Bronchial epithelial cell (primary cell): ENCODE measurements around the gene BRAT1. TPM values are rescaled to one million over a fixed set of nuclear protein-coding genes. Genes with fewer than 3 reads are reported as not detected.

ENCODE experiments used
- DNase-seq: peaks from one replicate; pipeline ENCODE4 v3.0.0-alpha.2; 2010; ENCODE audit warnings: low read depth
- FAIRE-seq: peaks from 2 replicates; lab custom pipeline; 2011; peaks lifted over from hg19 to GRCh38; lab: Jason Lieb, UNC
- H3K27me3 ChIP-seq: 2 replicates; pipeline ENCODE4 v1.5.1; 2011; ENCODE audit warnings: low read length; ENCODE audit not compliant: control insufficient read depth, insufficient read depth
- H3K36me3 ChIP-seq: 2 replicates; pipeline ENCODE4 v1.5.1; 2011; ENCODE audit warnings: low read length; ENCODE audit not compliant: control insufficient read depth, insufficient read depth
- H3K4me3 ChIP-seq: 2 replicates; pipeline ENCODE4 v1.5.1; 2011; ENCODE audit warnings: mild to moderate bottlenecking, low read depth, low read length, control low read depth
- total RNA-seq: library from RNA; depleted of rRNA; stranded (reverse); fragments of >200 nt; gene quantifications from 2 replicates; pipeline ENCODE4 v1.2.1, GENCODE V29; 2014
- TF ChIP-seq, protein P1 (sequence below): IDR thresholded peaks from 2 replicates; pipeline ENCODE4 v1.5.1; 2011; ENCODE audit warnings: mild to moderate bottlenecking, moderate library complexity, low read length, control low read depth, inconsistent platforms; ENCODE audit not compliant: insufficient read depth, severe bottlenecking

Gene BRAT1
- total RNA-seq, 1 donor from 2014 or later = 12.1 TPM

DNA sequence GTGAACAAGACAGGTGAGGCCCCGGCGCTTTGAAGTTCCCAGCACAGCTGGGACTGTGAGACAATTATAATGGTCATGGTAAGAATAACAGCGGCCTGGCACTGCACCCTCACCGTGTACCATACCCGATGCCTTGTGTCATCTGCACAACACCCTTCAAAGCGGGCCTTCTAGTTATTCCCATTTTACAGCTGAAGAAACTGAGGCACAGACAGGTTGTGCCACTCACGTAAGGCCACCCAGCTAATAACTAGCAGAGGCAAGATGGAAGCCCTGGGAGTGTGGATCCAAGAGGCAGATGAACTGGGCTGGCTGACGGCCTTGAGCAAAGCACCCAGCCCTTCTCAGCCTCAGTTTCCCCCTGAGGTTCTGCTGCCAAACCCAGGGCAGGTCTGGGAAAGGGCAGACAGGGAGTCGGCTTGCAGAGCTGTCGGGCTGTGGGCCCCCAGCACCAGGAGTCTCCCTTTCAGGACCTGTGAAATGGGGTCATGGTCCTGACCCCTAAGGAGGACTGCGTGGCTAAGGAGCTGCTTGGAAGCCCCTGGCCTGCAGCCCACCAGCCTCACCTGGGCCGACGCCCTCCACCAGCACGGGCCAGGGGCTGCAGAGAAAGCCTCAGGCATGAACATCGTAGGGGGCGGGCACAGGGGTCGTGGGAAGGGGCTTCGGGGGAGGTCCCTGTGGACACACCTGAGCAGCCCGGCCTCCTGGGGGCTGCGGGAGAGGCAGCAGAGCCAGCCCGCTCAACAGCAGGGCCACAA is 51.0 kb downstream of the BRAT1 start:
- no peaks in the 10 kb centered on the region for H3K36me3 ChIP-seq
- FAIRE-seq (no peak), DNase-seq (no peak)
- no peaks in the 10 kb centered on the region for H3K27me3 ChIP-seq
- no peak overlapping the region for H3K4me3 ChIP-seq
- TF ChIP-seq, protein P1, sequence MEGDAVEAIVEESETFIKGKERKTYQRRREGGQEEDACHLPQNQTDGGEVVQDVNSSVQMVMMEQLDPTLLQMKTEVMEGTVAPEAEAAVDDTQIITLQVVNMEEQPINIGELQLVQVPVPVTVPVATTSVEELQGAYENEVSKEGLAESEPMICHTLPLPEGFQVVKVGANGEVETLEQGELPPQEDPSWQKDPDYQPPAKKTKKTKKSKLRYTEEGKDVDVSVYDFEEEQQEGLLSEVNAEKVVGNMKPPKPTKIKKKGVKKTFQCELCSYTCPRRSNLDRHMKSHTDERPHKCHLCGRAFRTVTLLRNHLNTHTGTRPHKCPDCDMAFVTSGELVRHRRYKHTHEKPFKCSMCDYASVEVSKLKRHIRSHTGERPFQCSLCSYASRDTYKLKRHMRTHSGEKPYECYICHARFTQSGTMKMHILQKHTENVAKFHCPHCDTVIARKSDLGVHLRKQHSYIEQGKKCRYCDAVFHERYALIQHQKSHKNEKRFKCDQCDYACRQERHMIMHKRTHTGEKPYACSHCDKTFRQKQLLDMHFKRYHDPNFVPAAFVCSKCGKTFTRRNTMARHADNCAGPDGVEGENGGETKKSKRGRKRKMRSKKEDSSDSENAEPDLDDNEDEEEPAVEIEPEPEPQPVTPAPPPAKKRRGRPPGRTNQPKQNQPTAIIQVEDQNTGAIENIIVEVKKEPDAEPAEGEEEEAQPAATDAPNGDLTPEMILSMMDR = no peak

DNA sequence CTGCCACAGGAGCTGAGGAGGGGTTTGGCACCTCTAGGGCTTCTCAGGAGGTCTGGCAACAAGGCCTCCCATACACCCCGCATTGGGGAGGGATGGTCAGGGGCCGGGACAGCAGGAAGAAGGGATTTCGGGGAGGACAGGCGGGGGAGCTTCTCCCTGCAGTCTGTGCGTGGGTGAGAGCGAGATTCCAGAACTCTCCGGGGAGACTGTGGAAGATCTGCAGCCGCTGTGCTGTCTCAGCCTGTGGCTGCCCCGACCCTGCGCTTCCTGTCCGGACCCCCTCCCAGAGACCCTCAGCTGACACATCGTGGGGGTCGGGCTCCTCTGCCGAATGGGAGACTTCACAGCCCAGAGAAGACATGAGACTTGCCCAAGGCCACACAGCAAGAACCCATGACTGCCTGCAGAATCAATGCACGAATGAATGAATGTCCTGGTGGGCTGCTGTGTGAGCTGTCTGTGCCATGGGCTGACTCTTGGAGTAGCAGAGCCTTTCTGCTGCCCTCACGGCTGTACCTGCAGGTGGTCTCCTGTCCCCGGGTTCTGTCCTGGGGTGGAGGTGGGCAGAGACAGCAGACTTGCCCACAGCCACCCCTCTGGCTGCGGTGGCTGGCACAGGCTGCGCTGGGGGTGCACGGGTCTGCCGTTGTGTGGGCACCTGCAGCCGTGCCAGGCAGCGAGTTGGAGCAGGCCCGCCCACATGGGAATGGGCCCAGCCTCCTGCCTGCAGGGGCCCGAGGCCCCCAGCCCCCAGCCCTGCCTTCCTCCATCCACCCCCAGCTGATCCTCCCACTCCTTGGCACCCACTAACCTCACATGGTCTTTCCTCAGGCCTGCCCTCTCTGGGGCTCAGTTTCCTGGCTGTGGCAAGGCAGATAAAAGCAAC is 52.0 kb downstream of the BRAT1 start:
- no peaks in the 10 kb centered on the region for H3K36me3 ChIP-seq
- no peak overlapping the region for H3K4me3 ChIP-seq
- no peak for DNase-seq
- FAIRE-seq = no peak
- TF ChIP-seq, protein P1 = no peak
- peaks cover 6% of the 10 kb centered on the region for H3K27me3 ChIP-seq

DNA sequence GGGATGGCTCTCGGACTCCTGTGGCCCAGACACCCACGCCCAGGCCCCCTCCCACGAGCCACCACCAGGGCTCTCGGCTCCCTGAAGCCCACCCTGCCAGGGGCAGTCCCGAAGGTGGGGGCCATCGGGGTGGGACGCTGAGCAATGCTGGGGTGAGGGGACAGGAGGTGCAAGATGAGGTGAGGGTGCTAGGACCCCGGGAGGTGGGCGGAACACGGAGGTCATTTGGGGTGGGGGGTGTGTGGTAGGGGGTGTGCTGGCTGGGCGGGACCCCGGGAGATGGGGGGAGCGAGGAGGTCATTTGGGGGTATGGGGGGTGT is 52.7 kb downstream of the BRAT1 start:
- TF ChIP-seq, protein P1 = no peak
- DNase-seq (no peak), FAIRE-seq (no peak)
- Histone ChIP-seq H3K4me3 (no peak overlapping the region), H3K36me3 (no peaks in the 10 kb centered on the region), H3K27me3 (peaks cover 13% of the 10 kb centered on the region)

DNA sequence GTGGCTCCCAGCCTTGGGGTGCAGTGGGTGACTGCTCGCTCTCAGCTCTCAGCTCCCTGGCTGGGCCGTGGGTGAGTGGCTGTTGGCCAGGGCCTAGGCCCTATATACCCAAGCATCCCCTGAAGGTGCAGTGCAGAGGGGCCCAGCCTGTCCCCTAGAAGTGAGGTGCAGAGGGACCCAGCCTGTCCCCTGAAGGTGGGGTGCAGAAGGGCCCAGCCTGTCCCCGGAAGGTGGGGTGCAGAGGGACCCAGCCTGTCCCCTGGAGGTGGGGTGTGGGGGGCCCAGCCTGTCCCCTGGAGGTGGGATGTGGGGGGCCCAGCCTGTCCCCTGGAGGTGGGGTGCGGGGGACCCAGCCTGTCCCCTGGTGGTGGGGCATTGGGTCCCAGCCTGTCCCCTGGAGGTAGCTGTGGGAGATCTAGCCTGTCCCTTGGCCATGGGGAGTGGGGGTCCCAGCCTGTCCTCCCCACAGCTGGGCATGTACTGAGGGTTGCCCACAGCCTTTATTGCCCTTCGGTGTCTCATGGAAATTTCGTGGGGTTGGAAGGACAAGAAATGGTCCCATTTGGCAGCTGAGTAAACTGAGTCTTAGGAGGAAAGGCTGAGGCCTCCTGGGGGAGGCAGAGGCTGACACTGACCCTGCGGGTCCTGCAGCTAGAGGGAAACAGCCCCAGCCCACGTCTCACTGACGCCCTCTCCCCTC is 53.2 kb downstream of the BRAT1 start:
- peaks cover 17% of the 10 kb centered on the region for H3K27me3 ChIP-seq
- no peak overlapping the region for H3K4me3 ChIP-seq
- FAIRE-seq (no peak), DNase-seq (no peak)
- H3K36me3 ChIP-seq = no peaks in the 10 kb centered on the region
- TF ChIP-seq, protein P1 = no peak

DNA sequence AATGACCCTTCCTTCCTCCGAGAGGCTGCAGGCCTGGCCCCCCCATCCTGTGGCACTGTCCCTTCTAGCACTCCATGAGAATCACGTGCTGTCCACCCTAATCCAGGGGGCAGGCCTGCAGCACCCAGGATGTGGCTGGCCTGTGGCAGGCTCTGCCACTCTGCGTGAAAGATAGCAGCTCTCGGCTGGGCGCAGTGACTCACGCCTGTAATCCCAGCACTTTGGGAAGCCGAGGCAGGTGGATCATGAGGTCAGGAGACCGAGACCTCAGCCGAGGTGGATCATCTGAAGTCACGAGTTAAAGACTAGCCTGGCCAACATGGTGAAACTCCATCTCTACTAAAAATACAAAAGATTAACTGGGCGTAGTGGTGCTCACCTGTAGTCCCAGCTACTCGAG is 54.6 kb downstream of the BRAT1 start:
- FAIRE-seq (no peak), DNase-seq (no peak)
- TF ChIP-seq, protein P1 = no peak
- no peaks in the 10 kb centered on the region for H3K36me3 ChIP-seq
- peaks cover 18% of the 10 kb centered on the region for H3K27me3 ChIP-seq
- H3K4me3 ChIP-seq = no peak overlapping the region
